ENCODE results near the gene OR2W3.

Gene OR2W3

DNA sequence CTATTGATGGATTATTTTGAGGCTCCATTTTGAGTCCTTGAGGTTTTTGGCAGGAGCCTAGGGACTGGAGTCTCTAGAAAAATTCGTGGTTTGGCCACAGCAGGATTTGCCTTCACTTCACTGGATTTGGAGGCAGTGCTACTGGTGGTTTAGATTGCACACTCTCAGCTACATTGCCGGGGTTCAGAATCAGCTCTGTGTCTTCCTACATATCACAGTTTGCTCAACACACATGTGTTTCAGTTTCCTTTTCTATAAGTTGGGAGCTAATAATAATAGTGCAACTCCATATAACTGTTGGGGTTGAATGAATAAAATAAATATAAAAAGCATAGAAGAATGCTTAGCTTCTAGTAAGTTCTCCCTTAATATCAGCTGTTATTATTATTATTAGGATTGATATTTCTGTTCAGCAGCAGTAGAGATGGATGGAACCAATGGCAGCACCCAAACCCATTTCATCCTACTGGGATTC is at the start of gene OR2W3:
TSS of gene OR2W3 (plus strand) at position 425 of the 475 bp plus-strand sequence. CDS start at position 425, 0 bp downstream.
- DNase-seq, result no peak

DNA sequence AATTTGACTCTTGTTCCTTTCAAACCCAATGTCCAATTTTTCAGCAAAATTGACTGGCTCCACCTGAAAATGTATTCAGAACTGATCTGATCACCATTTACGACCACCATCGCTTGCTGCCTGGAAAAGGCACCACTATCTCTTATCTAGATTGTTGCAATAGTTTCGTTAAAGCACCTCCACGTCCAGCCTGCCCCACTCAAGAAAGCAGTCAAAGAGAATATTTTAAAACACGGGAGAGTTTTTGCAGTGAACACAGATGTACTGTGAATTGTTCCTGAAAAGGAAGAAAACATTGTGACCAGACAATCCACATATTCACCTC is 49.7 kb upstream of the OR2W3 start:
- DNase-seq, result no peak

DNA sequence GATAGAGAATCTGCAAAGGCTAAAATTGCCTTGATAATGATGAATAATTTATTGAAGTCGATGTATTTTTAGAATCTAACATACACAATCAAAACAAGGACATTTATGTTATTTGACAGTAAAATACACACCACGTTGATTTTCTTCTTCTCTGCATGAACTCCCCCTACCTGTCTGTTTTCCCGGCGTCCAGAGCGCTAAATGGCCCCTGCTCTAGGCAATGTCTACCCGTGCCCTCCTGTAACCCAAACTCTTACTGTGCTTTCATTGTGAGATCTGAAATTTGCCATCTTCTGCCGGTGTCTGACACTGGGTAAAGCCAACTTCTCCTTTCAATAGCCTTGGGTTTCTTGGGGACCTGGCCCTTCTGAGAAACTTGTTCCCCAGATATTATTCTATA is 47.0 kb upstream of the OR2W3 start:
- no peak for DNase-seq

DNA sequence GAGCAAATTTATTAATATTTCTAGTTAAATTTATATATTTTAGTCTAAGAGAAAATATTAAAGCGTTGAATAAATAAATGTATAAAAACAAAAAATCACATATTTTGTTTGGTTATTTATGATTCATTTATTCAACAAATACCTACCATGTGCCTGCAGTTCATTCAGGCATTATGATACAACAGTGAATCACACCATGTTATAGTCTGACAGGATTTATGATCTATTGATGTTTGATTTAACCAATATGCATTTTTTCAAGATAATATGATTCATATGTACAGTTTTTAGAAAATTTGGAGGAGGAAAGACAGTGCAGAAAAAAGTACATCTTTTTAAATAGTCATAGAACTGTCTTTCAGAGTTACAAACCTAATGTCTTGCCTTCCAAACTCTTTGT is 45.8 kb upstream of the OR2W3 start:
- DNase-seq, result no peak

DNA sequence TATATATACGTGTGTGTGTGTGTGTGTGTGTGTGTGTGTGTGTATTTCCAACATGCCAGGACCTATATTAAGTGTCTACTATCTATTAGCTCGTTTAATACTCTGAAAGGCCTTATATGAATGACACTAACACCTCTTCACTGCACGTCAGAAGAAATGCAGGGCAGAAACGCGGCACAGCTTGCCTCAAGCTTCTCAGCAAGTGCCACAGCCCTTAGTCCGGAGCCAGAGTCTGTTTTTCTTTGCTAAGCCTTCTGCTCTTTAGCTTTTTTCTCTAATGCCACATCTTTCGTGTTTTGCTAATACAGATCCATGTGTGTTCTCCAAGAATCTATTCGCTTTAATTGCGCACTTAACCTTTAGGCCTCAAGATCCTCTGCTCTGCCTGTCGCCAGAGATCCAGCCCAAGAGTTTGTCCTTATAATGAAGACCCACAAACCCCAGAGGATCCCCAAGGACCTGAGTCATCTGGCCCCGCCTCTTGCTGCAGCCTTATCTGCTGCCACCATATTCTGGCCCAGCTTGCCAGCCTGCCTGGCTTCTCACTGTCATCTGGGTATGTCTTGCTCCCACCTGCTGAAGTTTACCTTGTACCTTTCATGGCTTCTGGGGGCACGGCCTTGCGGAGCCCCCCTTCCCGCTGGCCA is 40.4 kb upstream of the OR2W3 start:
- no peak for DNase-seq

DNA sequence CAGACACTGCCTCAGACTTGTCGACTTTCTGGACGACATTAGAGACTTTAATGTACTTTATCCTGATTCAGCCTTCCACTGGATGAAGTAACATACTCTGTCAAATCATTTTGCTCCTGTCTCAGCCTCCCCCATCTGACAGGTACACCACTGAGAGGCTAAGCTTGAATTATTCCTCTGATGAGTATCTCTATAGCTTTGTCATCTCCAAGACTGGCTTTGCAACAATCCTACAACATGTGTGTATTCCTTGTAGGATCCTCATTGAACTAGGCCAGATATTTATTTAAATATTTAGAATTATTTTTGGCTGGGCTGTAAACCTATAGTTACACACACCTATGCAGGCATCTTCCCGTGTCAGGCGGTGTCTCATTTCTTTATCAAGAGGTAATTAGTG is 39.5 kb upstream of the OR2W3 start:
- DNase-seq, result no peak

DNA sequence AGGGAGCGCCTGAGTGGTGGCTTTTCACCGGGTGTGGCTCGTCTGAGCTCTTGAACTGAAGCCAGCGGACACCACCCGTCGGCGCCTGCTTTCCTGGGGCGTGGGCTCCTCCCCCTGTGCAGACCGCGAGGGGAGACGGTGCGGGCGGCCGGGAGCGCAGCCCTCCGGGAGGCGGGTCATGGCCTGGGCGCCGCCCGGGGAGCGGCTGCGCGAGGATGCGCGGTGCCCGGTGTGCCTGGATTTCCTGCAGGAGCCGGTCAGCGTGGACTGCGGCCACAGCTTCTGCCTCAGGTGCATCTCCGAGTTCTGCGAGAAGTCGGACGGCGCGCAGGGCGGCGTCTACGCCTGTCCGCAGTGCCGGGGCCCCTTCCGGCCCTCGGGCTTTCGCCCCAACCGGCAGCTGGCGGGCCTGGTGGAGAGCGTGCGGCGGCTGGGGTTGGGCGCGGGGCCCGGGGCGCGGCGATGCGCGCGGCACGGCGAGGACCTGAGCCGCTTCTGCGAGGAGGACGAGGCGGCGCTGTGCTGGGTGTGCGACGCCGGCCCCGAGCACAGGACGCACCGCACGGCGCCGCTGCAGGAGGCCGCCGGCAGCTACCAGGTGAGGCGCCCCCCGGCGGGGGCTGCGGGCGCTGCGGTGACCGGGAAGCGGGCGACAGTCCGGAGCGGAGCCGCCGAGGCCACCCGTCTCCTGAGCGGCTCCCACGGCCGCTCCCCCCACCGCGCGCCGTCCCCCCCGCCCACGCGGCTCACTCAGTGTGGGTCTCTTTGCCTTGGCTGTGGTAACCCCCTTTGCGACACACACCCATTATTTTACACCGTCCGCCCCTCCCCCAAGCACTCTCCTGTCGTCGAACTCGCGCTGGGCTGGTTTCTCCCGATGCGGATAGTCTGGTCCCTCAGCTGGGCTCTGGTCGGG is 38.1 kb upstream of the OR2W3 start, which contains the start of gene TRIM58:
TSS of gene TRIM58 (plus strand) at position 119 of the 916 bp plus-strand sequence. CDS start at position 179, 60 bp downstream.
- DNase-seq, result no peak

DNA sequence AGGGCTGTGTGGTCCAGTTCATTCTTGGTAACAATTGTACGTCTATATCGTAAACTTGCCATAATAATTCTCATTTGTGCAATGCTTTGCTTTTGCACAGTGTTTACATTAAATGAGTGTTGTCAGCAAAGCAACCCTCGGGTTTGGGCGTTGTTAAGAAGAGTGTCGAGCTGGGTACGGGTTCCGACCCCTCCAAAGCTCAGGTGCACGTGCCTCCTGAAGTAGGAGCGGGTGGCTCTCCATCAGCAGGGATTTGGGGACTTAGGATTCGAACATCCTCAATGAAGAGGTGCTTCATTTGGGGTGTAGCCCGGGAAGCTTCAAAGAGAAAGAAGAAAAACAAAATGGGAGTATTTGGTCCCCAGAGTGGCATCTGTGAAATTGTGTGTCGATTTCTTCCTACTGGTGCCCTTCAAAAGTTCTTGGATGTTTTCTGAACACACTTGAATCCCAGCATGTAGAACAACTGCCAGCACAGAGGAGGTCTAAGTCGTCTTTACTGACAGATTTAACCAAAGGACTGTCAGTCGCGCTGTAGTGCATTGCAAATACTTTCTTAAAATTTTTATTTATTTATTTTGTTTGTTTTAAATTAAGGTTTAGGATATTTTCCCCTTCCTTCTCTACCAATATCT is 37.3 kb upstream of the OR2W3 start:
- no peak for DNase-seq

DNA sequence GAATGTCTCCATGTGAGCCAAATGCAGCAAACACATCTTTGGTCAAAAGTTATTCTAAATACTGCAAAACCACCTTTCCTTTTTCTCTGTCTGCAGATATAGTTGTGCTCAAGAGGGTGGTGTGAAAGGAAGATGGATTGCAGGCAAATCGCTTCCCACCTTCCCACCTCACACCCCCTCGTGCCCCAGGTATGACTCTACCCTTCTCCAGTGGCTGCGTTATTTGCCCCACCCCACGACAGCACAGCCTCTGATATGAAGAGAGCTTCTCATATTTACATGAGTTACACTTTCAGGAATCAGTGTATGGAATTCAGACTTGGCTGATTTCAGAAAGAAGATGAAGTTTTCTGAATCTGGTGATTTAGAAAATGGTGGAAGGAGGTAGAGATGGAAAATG is 32.6 kb upstream of the OR2W3 start:
- no peak for DNase-seq

DNA sequence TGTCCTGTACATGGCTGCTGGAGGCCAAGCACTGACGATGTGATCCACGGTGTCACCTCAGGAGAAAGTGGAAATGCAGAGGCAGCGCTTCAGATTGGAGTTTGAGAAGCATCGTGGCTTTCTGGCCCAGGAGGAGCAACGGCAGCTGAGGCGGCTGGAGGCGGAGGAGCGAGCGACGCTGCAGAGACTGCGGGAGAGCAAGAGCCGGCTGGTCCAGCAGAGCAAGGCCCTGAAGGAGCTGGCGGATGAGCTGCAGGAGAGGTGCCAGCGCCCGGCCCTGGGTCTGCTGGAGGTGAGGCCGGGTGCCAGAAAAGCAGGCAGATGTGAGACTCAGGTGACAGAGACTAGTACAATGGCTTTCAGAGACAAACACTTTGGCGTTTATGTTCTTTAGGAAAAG is 30.7 kb upstream of the OR2W3 start:
- no peak for DNase-seq

DNA sequence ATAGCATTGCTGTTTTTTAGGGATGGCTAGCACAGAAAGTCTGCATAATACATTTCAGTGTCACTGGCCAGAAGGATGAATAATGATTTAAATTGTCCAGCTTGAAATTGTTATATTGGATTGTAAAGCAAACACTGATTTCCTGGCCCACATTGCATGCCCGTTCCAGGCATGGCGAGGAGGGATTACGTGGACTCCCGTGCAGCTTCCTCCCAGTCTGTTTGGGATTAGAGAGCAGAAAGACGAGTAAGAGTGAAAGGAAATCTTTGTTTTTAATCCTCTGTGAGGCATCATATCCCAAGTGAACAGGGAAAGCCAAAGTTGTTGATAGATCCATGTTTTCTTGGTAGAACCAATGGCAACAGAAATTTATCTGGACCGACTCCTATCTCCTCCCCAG is 30.0 kb upstream of the OR2W3 start:
- no peak for DNase-seq

DNA sequence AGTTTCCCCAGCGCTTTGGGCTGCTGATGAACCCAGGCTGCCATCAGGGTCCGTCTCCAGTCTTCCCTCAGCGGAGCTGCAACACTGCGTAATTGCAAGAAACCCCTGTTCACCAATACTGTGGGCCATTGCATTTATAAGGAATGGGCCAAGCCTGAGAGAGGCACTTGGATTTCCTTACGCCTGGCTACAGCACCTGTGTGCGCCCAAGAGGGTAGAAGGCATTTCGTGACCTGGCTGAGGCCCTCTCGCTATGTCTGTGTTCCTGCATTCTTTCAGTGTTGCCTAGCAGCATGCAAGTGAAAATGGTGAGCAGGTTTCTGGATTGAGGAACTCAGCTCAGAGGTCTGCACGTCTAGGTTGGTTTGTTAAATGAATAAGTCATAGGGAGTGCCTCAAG is 12.0 kb upstream of the OR2W3 start:
- no peak for DNase-seq

DNA sequence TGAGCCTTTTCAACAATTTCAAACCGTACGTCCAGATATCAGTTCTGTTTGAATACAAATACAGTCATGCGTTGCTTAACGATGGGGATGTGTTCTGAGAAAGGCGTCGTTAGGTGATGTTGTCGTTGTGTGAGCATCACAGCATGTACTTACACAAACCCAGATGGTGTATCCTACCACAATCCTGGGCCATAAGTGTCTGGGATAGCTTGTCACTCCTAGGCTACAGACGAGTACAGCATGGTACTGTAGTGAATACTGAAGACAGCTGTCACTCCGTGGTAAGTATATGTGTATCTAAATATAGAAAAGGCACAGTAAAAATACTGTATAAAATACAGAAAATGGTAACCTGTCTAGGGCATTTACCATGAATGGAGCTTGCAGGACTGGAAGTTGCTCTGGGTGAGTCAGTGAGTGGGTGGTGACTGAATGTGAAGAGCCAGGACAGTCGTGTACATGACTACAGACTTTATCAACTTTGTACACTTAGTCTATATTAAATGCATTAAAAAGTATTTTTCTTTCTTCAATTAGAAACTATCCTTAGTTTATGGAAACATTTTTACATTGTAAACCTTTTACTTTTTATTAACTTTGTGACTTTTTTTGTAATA is 10.5 kb upstream of the OR2W3 start:
- no peak for DNase-seq

DNA sequence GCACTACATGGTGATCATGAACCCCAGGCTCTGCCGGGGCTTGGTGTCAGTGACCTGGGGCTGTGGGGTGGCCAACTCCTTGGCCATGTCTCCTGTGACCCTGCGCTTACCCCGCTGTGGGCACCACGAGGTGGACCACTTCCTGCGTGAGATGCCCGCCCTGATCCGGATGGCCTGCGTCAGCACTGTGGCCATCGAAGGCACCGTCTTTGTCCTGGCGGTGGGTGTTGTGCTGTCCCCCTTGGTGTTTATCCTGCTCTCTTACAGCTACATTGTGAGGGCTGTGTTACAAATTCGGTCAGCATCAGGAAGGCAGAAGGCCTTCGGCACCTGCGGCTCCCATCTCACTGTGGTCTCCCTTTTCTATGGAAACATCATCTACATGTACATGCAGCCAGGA is 589 bp downstream of the OR2W3 start:
- DNase-seq, result no peak

DNA sequence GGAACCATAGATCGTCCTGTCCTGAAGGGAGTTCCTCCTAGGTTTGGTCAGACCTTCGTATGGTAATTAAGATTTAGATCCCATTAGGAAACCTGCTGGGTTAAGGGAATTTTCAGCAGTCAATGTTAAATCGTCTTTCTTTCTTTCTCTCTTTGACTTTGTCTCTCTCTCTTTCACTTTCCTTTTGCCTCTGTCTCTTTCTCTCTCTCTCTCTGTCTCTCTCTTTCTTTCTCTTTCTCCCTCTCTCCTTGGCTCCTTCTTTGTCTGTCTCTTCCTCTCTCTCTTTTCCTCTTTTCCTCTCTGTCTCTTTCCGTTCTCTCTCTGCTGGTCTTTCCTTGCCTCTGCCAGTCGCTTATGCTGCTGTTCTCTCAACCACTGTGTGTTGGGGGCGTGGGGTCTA is 8.7 kb downstream of the OR2W3 start:
- DNase-seq, result no peak

DNA sequence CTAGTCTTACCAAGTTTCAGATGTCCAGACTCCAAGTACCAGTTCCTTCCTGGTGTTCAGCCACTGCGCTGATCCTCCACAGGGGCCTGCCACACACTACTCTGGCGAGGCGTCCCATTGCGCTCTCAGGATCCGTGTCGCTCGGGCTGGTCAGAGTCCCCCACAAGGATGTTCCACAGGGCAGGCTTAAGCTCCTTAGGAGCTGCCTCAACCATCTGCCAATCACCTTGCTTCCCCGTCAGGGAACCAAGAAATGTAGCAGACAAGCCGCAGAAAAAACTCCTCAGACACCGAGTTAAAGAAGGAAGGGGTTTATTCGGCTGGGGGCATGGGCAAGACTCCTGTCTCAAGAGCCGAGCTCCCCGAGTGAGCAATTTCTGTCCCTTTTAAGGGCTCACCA is 9.8 kb downstream of the OR2W3 start:
- no peak for DNase-seq

DNA sequence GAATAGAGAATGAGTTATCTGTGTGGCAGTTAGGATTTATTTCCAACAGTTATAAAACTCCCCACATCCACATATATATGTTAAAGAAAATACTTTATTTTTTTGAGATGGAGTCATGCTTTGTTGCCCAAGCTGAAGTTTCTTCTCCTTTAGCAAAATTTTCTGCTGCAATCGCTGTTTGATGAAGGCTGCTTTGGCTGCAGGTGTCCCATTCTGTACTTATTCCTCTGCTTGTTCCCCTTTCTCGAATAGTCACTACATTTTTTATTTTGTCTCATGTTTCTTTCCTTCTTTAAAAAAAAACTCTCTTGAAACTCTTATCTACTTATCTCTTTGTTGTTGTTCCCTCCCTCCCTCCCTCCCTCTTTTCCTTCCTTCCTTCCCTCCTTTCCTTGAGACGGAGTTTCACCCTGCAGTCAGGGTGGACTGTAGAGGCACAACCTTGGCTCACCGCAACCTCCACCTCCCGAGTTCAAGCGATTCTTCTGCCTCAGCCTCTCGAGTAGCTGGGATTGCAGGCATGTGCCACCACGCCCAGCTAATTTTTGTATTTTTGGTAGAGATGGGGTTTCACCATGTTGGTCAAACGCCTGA is 10.6 kb downstream of the OR2W3 start:
- no peak for DNase-seq

DNA sequence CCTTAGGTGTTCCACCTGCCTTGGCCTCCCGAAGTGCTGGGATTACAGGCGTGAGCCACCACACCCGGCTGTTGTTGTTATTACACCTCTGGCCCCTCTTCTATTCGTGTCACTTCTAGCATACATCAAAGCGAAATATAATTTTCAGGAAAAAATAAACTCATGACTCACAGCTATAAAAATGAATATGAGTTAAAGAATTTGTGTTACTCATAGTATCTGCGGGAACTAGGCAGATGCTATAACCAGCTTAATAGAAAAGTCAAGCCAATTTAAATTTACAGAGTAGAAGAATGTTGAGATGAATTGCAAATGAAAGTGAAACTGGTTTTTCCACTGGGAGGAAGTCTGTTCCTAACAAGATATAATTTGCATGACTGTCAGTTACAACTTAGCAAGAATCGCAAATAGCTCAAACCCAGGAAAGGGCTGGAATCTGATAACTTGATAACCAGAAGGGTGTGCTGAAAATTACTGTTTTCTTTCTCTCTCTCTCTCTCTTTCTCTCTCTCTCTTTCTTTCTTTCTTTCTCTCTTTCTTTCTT is 11.2 kb downstream of the OR2W3 start:
- DNase-seq, result no peak

DNA sequence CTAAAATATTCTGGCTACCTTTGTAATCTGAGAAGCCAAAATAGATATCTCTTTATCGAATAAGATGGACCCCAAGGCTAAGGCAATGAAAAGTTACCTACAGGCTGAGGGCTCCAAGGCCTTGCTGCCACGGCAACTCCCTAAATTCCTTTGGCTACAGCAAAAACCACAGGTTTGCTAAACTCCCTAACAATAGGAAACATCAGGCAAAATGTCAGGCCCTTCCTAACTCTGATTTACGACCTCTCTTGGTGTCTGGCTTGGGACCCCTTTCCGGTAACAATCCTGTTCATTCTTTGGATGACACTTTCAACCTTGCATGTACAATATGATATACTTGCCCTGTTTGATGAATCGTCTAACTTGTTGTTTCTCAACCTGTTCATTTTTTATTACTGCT is 13.4 kb downstream of the OR2W3 start:
- no peak for DNase-seq

DNA sequence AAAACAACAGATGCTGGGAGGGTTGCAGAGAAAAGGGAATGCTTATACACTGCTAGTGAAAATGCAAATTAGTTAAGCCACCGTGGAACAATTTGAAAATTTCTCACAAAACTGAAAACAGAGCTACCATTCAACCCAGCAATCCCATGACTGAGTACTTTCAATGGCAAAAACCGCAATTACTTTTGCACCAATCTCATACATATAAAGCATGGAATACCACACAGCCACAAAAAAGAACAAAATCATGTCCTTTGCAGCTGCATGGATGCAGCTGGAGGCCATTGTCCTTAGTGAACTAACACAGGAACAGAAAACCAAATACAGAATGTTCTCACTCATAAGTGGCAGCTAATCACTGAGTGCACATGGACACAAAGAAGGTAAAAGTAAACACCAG is 18.4 kb downstream of the OR2W3 start:
- no peak for DNase-seq

DNA sequence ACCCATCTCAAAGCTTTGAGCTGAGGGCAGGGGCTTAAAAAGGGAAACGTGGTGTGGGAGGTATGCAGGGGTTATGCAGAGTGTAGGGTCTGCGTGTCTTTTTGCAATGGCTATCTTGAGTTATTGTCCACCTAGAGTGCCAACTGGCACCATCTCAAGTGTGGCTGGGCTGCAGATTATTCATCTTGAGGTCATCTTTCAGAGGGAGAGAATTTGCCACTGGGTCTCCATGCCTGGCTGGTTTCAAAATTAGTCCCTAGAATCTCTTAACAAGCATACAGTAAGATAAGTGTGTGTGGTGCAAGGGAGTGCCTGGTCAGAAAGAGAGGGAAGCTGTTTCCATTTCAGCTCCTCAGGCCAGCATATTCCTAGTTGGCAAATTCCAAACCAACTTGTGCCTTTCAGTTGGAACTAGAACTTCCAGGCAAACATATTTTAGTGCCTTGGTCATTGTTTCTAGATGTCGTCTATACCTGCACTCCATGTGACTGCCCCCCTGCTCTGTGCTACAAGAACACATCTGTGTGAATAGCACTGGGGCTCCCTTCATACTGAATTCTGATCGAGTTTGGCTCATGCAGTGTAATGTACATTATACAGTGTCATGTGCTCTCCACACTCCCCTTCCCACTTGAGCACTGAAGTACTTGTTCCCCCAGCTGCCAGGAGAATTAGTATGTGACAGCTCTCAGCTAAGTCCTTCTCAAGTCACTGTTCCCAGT is 19.7 kb downstream of the OR2W3 start:
- DNase-seq, result no peak

DNA sequence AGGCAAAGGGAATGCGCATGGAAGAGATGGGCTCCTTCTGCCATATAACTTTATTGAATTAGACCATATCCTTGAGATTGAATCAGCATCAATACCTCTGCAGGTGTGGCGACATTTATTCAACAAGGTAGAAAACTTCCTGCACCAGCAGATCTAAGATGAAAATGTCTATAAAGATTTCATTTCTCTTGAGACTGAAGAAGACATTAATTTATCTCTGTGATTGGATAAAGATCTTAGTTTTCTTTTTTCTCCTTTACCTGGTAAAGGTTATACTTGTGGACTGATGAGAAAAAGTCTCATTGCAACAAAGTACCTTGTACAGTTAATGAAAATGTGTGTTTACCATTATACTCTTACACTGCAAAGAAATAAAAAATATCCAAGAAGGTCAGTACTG is 24.6 kb downstream of the OR2W3 start, which contains the start of gene OR2T8:
TSS of gene OR2T8 (plus strand) at position 301 of the 400 bp plus-strand sequence. CDS start 766 bp downstream, outside the sequence.
- DNase-seq, result no peak
